GM19452 (cell line): ENCODE results near the gene TAF9.
A peak's percentile ranks its signal among the peaks of the same experiment; 100 is the strongest.
"Not testable (repeated sequence)": the region's sequence is repeated elsewhere in the genome, so short reads cannot be mapped to it uniquely, and the experiment has no call there.

Experiments used
- ATAC-seq: cut with Tn5 transposase; IDR thresholded peaks from one replicate; pipeline ENCODE4 v1.9.1; 2021; ENCODE audit not compliant: unreplicated experiment

The TAF9 gene

DNA sequence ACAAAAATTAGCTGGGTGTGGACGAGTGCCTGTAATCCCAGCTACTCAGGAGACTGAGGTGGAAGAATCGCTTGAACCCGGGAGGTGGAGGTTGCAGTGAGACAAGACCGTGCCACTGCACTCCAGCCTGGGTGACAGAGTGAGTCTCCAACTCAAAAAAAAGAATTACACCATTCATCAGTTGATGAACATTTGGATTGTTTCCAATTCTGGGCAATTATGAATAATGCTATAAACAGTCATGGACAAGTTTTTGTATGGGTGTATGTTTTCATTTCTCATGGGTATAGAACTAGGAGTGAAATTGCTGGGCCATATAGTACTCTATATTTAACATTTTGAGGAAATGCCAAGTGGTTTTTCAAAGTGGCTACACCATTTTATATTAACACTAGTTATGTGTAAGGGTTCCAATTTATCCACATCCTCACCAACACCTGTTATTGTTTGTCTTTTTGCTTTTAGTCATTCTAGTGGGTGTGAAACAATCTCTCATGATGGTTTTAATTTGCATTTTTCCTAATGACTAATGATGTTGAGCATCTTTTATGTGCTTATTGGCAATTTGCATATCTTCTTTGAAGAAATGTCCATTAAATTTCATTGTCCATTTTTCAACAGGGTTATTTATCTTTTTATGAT lies 27.7 kb downstream of the TAF9 start:
- ATAC-seq, result no peak

DNA sequence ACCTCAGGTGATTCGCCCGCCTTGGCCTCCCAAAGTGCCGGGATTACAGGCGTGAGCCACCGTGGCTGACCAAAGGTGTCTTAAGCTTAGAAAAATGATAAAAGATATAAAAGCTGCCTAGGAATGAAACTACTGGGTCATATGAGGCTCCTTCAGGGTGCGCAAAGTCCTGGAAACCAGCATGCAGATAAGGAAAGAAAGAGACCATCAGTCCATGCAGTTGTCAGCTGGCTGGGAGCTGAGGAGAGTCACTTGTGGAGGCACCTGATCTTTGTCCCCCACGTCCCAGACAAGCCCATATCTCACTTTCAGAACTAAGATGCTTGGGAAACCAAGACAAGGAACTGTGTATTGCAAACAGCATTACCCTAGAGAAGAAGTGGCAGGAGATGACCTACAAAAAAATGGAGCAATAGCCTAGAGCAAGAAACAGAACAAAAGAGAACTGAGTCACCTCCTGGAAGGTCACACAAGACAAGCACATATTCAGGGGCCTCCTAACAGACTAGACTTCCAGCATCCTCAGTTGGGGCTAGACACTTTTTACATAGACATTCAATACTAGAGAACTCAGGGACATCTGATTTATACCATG lies 33.9 kb downstream of the TAF9 start:
- ATAC-seq, result no peak

DNA sequence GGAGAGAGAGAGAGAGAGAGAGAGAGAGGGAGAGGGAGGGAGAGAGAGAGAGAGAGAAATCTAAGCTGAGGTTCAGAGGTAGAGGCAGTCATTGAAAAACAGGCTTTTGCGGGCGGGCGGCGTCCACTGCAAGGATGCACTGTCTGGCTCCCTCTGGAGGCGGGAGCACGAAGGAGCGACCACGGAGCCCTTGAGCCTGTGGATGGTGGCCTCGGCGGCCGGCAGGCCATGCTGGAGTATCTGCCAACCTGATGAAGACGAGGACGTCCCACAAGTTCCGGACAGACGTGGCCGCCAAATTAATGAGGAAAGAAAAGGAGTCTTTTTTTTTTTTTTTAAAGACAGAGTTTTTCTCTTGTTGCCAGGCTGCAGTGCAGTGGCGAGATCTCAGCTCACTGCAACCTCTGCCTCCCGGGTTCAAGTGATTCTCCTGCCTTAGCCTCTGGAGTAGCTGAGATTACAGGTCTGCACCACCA lies 34.5 kb downstream of the TAF9 start:
- peak; percentile 57 for ATAC-seq

- not testable (repeated sequence) for ATAC-seq
Measured at GRCh38 chr5:69333668-69334315, 35.5 kb downstream of the TAF9 start.

DNA sequence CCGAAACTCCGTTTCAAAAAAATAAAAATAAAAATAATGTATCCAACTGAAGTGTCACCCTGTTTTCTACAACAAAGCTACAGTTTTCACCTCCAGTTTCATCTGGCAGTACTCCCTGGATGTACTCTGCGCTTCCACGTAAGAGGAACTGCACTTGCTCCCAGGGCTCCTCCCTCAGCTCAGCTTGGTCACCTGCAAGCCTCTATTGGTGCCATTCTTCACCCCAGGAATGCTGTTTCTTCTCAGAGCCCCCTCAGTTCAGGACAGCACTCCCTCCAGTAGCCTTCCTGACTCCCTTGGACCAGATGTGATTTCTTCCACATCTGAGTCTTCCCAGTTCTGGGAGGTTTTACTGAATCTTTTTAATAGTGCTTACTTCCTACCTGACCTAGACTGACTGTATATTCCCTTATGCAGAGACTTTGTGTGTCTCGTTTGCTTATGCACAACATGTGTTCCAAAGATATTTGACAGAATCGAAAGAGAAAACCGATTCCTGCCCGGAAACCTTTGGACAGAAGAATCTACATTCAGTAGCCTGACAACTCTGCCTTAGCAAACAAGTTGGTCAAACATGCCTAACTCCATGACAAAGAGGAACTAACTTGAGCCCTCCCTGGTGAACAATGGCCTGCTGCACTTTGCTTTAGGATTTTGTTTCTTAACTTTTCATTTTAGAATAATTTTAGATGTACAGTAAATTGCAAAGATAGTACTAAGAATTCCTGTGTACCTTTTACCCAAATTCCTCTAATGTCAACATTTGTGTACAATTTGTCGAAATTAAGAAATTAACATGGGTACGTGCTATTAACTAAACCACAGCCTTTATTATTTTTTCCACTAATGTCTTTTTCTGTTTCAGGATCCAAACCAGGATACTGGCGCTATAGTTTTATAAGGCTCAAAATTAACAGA lies 37.5 kb downstream of the TAF9 start:
- no peak for ATAC-seq

- no peak for ATAC-seq
Measured at GRCh38 chr5:69329905-69330489, 39.3 kb downstream of the TAF9 start.

- no peak for ATAC-seq
Measured at GRCh38 chr5:69326365-69326764, 43.0 kb downstream of the TAF9 start.

DNA sequence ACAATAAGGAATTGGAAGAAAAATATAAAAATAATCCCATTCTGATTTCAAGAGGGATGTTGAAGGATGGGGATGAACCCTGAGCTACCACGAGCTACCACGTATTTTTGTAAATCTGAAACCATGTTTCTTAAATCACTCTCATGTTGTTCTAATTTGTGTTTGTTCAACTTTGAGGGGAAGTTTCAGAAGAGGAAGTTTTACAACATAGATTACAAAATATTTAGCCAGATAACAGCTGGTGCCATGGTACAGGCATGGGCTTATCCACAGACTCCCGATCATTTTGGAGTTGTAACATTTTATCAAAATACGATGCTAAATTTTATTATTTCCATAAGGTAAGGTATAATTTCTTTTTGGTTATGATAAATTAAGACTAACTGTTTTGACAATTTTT lies 51.9 kb downstream of the TAF9 start:
- ATAC-seq, result no peak

DNA sequence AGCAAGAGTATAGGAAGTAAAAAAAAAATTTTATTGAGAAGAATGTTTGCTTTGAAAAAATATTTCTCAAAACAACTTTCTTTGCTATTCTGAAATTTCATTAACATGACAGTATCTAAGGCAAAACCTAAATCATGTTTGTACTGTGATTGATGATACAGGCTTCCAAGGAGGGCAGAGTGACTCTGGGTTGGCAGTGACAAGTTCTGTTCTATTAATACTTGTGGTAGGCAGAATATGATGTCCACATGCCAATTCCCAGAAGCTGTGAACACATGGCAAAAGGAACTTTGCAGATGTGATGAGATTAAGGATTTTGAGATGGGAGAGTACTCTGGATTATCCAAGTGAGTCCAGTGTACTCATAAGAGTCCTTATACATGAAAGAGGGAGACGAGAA lies 53.3 kb downstream of the TAF9 start:
- no peak for ATAC-seq
